Measurements from ENCODE around the gene FGF21. TPM values are rescaled to one million over a fixed set of nuclear protein-coding genes. Genes with fewer than 3 reads are reported as not detected.

Gene FGF21
- total RNA-seq, 1 experiment from 2014 or later: not detected

- Histone ChIP-seq H3K4me1 (ENCODE audit: insufficient read depth, low read length) (peaks cover 5% of the 10 kb centered on the region; the same call in 1 of the 2 replicates), H3K9ac (ENCODE audit: low read length) (no peak overlapping the region), H3K4me3 (ENCODE audit: low read length) (no peak overlapping the region), H3K9me2 (replicated peaks; ENCODE audit: low read length) (no peaks in the 10 kb centered on the region), H3K79me2 (ENCODE audit: low read length) (peaks cover 28% of the 10 kb centered on the region), H3K9me3 (ENCODE audit: low read length) (no peaks in the 10 kb centered on the region), H3F3A (ENCODE audit: low read length, unreplicated experiment) (no peaks in the 10 kb centered on the region), H3K27me3 (ENCODE audit: low read length) (no peaks in the 10 kb centered on the region), H2AFZ (ENCODE audit: low read length) (no peak overlapping the region), H3K36me3 (ENCODE audit: low read depth, low read length) (no peaks in the 10 kb centered on the region; the same call in 1 of the 2 replicates), H4K20me1 (ENCODE audit: low read length) (no peaks in the 10 kb centered on the region), H3K4me2 (ENCODE audit: low read length) (no peak overlapping the region), H3K27ac (ENCODE audit: low read length) (no peak overlapping the region)
- ATAC-seq (no peak), DNase-seq (no peak)
- intact Hi-C loops (cut with micrococcal nuclease): no loop called here
- POLR2A ChIA-PET (ENCODE audit: unreplicated experiment): no interaction called here
- no TSS peak for BruUV-seq (replicated peaks)
- TF ChIP-seq, protein P1, sequence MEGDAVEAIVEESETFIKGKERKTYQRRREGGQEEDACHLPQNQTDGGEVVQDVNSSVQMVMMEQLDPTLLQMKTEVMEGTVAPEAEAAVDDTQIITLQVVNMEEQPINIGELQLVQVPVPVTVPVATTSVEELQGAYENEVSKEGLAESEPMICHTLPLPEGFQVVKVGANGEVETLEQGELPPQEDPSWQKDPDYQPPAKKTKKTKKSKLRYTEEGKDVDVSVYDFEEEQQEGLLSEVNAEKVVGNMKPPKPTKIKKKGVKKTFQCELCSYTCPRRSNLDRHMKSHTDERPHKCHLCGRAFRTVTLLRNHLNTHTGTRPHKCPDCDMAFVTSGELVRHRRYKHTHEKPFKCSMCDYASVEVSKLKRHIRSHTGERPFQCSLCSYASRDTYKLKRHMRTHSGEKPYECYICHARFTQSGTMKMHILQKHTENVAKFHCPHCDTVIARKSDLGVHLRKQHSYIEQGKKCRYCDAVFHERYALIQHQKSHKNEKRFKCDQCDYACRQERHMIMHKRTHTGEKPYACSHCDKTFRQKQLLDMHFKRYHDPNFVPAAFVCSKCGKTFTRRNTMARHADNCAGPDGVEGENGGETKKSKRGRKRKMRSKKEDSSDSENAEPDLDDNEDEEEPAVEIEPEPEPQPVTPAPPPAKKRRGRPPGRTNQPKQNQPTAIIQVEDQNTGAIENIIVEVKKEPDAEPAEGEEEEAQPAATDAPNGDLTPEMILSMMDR (conservative IDR thresholded peaks at IDR 0.05; ENCODE audit: low read depth, low read length): no peak
- CTCF ChIA-PET: no interaction called here
Measured at GRCh38 chr19:48750351-48750750, 5.0 kb upstream of the FGF21 start.

DNA sequence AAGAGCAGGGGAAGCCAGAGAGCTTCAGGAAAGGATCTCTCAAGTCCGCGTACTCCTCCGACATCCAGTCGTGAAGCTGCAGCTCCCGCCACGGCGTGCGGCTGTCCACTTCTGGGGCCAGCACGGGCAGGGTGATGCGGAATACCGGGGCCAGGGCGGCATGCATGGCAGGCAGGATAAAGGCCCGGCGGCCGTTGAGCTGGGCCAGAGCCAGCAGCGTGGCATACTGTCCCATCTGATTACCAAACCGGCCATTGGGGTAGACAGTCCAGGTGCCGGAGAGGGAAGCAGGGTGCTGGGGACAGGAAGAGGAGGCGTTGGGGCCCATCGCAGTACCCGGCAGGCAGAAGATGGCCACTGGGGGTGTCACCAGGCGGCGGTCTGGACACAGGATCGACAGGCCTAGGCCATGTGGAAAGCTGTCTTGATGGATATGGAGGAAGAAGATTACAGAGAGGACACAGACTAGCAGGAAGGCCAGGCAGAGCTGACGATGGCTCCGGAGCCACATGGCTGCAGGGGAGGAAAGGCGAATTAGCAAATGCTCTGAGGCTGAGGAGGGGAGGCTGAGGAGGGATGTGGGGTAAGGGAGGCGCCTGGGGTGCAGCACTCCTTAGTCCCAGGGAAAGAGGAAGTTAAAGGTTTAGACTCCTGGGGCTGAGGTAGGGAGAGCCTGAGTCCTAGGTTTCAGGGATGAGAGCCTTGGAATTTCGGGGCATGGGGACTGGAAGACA, 4.4 kb upstream of the FGF21 start:
- Histone ChIP-seq H3K4me3 (ENCODE audit: low read length) (peak overlapping the region; percentile 95), H3K4me1 (ENCODE audit: insufficient read depth, low read length) (peaks cover 5% of the 10 kb centered on the region; the same call in 1 of the 2 replicates), H3K9me2 (replicated peaks; ENCODE audit: low read length) (no peaks in the 10 kb centered on the region), H3K9me3 (ENCODE audit: low read length) (no peaks in the 10 kb centered on the region), H3F3A (ENCODE audit: low read length, unreplicated experiment) (no peaks in the 10 kb centered on the region), H4K20me1 (ENCODE audit: low read length) (no peaks in the 10 kb centered on the region), H3K79me2 (ENCODE audit: low read length) (peaks cover 28% of the 10 kb centered on the region), H3K9ac (ENCODE audit: low read length) (no peak overlapping the region), H3K27ac (ENCODE audit: low read length) (no peak overlapping the region), H3K4me2 (ENCODE audit: low read length) (peak overlapping the region; percentile 95), H2AFZ (ENCODE audit: low read length) (no peak overlapping the region), H3K36me3 (ENCODE audit: low read depth, low read length) (no peaks in the 10 kb centered on the region; the same call in 1 of the 2 replicates), H3K27me3 (ENCODE audit: low read length) (no peaks in the 10 kb centered on the region)
- ChIA-PET CTCF (no interaction called here), POLR2A (ENCODE audit: unreplicated experiment) (no interaction called here)
- ATAC-seq (no peak), DNase-seq (no peak)
- no TSS peak for BruUV-seq (replicated peaks)
- intact Hi-C loops (cut with micrococcal nuclease): no loop called here
- TF ChIP-seq EZH2 (IDR thresholded peaks at IDR 0.05; ENCODE audit: low read length, unreplicated experiment) (no peak), EZH2phosphoT487 (IDR thresholded peaks at IDR 0.05; ENCODE audit: borderline replicate concordance, low read length) (no peak)
- TF ChIP-seq, protein P1 (conservative IDR thresholded peaks at IDR 0.05; ENCODE audit: low read depth, low read length): no peak

GRCh38 chr19:48751845-48752495, 3.4 kb upstream of the FGF21 start:
- Histone ChIP-seq H3K9ac (ENCODE audit: low read length) (peak overlapping the region; percentile 64), H3K36me3 (ENCODE audit: low read depth, low read length) (no peaks in the 10 kb centered on the region; the same call in 1 of the 2 replicates), H3K27me3 (ENCODE audit: low read length) (no peaks in the 10 kb centered on the region), H3K79me2 (ENCODE audit: low read length) (peaks cover 28% of the 10 kb centered on the region), H3K4me2 (ENCODE audit: low read length) (peak overlapping the region; percentile 95), H3F3A (ENCODE audit: low read length, unreplicated experiment) (no peaks in the 10 kb centered on the region), H3K9me2 (replicated peaks; ENCODE audit: low read length) (no peaks in the 10 kb centered on the region), H3K4me3 (ENCODE audit: low read length) (peak overlapping the region; percentile 95), H2AFZ (ENCODE audit: low read length) (peak overlapping the region; percentile 86), H4K20me1 (ENCODE audit: low read length) (no peaks in the 10 kb centered on the region), H3K9me3 (ENCODE audit: low read length) (no peaks in the 10 kb centered on the region), H3K27ac (ENCODE audit: low read length) (peak overlapping the region; percentile 31), H3K4me1 (ENCODE audit: insufficient read depth, low read length) (peaks cover 5% of the 10 kb centered on the region; the same call in 1 of the 2 replicates)
- intact Hi-C loops (cut with micrococcal nuclease): no loop called here
- TF ChIP-seq EZH2 (IDR thresholded peaks at IDR 0.05; ENCODE audit: low read length, unreplicated experiment) (no peak), EZH2phosphoT487 (IDR thresholded peaks at IDR 0.05; ENCODE audit: borderline replicate concordance, low read length) (no peak)
- TF ChIP-seq, protein P1 (conservative IDR thresholded peaks at IDR 0.05; ENCODE audit: low read depth, low read length): no peak
- BruUV-seq (replicated peaks): TSS peak; percentile 84
- ChIA-PET CTCF (no interaction called here), POLR2A (ENCODE audit: unreplicated experiment) (no interaction called here)
- ATAC-seq (peak; percentile 26), DNase-seq (peak; percentile 20)

Measured in PC-3 (cell line).